HG03139 (cell line): ENCODE data around the gene NELL2.
"Not testable (repeated sequence)": the region's sequence is repeated elsewhere in the genome, so short reads cannot be mapped to it uniquely, and the experiment has no call there.

Source experiments
- ATAC-seq: cut with Tn5 transposase; IDR thresholded peaks from one replicate; pipeline ENCODE4 v1.9.1; 2021; ENCODE audit not compliant: unreplicated experiment

NELL2 gene

DNA sequence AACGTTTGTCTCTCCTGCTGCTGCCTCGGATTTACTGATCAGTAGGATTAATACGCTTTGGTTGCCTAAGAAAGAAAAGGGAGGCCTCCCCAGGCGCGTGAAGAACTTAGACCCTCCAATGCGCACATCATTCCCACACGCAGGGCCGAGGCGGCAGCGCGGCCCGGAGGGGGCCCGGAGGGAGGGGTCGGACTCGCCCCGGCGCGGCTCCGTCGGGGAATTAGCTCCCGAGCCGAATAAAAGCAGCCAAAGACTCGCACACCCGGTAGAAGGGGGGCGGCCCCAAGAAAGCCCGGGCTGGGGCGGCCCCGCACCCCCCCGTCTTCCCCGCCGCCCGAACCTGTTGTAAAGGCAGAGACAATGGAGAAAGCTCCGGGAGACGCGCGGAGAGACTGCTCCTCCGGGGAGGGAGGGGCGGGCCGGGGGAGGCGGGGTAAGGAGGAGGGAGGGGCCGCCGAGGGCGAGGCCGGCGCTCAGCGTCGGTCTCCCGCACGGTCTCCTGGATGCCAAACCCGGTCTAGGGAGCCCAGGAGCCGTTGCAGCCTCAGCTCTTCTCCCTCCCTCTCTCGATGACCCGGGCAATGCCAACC lies at the start of gene NELL2:
Gene NELL2, minus strand, starts transcription at position 362 of the 590 bp plus-strand sequence. CDS start 446 bp downstream, outside the sequence.
- ATAC-seq = peak; percentile 66

- ATAC-seq = no peak
These were observed 45.6 kb upstream of the NELL2 start for GRCh38 chr12:44921736-44922135.

DNA sequence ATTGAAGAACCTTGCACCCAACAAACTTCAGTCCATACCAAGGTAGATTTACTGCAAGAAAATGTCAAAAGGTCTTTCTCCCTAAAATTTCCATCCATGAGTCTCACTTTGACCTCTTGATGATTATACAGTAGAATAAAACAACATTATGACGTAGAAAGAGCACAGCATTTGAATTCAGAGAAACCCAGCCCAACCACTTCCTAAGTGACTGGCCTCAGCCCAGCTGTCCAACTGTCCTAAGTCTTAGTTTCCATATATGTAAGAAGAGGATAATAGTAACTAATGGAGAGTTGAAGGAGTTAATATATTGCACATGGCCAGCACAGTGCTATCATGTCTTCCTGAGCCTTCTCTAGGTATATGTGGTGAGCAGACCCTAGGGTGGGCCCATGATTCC lies 41.0 kb upstream of the NELL2 start:
- ATAC-seq = no peak

DNA sequence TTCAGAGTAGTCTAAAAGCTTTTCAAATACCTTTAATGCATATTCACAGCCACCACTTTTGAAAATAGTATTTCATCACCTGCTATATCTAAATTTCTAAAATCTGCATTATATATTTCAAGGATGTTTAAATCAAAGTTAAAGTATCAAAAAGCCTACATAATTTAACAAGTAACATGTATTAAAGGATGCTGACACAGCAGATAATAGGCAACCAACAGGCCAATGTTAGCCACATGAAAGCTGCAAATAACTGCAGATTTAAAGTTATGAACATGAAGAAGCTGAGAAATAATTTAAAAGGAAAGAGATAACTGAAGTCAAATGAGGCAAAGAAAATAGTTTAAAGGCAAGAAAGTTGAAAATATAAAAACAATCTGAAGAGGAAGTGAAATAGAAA lies 39.8 kb upstream of the NELL2 start:
- no peak for ATAC-seq

GRCh38 chr12:44904321-44904720 lies 28.2 kb upstream of the NELL2 start:
- ATAC-seq = no peak

DNA sequence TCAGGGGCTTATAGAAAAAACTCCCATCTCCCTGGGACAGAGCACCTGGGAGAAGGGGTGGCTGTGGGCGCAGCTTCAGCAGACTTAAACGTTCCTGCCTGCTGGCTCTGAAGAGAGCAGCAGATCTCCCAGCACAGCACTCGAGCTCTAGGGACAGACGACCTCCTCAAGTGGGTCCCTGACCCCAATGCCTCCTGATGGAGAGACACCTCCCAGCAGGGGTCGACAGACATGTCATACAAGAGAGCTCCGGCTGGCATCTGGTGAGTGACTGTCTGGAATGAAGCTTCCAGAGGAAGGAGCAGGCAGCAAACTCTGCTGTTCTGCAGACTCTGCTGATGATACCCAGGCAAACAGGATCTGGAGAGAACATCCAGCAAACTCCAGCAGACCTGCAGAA lies 22.0 kb upstream of the NELL2 start:
- ATAC-seq = not testable (repeated sequence)

- ATAC-seq = no peak
These were observed 13.8 kb upstream of the NELL2 start for GRCh38 chr12:44889926-44890325.

- ATAC-seq = no peak
These were observed 13.0 kb upstream of the NELL2 start for GRCh38 chr12:44889162-44889561.

GRCh38 chr12:44885902-44886301 lies 9.8 kb upstream of the NELL2 start:
- ATAC-seq = no peak

DNA sequence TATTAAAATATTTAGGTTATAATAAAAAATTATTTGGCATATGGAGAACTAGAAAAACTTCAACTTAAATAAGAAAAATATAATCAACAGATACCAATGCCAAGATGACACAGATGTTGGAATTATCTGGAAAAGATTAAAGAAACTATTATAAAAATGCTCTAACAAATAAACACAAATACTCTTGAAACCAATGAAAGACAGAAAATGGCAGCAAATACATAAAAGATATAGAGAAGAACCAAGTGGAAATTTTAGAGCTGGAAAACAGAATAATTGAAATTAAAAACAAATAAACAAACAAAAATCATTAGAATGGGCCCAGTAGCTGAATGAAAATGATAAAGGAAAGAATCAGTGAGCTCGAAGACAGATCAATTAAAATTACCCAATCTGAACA lies 5.1 kb upstream of the NELL2 start:
- no peak for ATAC-seq

- no peak for ATAC-seq
These were observed 662 bp upstream of the NELL2 start for GRCh38 chr12:44876544-44877410.

DNA sequence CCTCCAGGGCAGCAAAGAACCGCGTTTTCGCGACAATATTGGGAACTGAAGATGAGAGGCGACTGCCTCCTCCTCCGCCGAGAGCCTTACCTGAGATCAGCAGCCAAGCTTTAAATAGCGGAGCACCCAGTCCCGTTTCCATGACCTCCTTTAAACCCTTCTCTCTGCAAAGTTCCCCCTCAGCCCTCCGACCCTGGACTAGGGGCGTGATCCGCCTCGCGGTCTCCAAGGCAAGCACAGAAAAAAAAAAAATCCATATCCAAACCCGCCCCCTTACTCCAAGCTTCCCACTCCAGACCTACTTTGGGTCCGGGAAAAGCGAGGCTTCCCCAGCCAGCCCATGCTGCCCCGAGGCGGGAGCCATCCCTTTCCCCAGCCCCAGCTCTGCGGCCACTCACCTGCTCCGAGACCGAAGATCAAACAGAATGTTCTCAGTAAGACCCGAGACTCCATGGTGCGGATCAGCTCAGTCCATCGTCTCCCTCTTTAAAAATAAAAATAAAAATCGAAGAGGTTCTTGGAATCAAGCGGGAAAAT lies 630 bp downstream of the NELL2 start:
- ATAC-seq = no peak

DNA sequence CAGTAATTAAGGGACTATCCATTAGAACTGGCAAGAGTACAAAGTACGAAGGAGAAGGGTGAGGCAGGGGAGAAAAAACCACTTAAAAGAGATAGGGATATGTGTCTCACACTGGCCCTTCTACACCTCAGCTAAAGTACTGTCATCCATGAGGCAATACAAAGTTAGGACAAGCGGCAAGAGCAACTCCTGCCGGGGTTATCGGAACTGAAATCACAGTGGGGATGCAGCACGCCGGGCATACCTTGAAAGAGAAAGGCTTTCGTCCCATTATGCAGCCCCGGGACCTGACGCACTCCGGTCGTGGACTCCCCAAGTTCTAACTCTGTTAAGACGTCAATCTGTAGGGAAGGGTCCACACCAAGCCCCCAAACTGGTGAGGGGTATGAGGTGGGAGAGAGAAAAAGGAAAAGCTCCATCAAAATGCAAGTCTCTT lies 1.1 kb downstream of the NELL2 start:
- ATAC-seq = no peak

- no peak for ATAC-seq
These were observed 2.2 kb downstream of the NELL2 start for GRCh38 chr12:44873898-44874297.

DNA sequence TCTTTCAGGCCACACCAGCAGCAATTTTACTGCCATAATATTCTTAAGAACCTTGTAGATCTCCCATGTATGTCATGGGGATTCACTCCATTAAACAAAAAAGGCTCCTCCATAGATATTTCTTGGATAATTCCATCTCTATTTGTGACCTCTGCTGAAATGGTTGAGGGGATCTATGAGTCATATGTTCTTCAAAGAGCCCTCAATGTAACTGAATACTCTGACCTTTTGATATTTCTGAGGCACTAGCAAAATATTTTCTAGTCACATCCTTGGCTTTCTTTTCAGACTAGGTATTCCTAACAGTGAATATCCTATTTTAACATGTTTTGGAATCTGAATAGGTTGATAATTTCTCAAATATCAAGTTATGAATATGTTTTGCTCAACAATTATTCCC lies 6.6 kb downstream of the NELL2 start:
- ATAC-seq = no peak

DNA sequence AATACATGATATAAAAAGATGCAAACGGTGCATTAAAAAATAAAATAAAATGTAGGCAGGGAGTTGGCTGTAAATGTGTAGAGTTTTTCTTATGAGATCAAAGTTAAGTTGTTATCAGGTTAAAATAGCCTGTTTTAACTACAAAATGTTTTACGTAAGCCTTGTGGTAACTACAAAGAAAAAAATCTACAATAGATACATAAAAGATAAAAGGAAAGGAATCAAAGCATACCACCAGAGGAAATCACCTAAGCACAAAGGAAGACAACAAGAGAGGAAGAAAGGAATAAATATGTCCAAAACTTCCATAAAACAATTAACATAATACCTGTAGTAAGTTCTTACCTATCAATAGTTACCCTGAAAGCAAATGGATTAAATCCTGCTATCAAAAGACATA lies 12.2 kb downstream of the NELL2 start:
- no peak for ATAC-seq

- no peak for ATAC-seq
These were observed 16.0 kb downstream of the NELL2 start for GRCh38 chr12:44859998-44860689.

- no peak for ATAC-seq
These were observed 17.8 kb downstream of the NELL2 start for GRCh38 chr12:44858226-44858855.

DNA sequence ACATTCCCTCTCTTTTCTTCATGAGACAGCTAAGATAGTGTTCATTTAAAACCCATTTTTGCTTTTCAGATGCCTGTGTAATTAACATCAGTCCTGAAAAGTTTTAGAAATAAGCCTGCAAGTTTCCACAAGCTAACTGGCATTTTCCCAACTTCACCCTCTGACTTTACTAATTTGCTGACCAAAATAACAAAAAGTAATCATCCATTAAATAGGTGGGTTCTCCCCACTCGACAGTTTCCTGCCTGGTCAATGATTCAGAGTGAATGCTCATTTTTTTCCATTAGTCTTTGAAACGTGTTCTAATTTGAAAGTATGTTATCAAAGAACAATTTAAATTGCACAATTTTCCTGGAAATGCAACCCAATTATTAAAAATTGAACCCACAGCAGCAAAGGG lies 23.6 kb downstream of the NELL2 start:
- ATAC-seq = no peak

GRCh38 chr12:44851586-44851985 lies 24.5 kb downstream of the NELL2 start:
- no peak for ATAC-seq

DNA sequence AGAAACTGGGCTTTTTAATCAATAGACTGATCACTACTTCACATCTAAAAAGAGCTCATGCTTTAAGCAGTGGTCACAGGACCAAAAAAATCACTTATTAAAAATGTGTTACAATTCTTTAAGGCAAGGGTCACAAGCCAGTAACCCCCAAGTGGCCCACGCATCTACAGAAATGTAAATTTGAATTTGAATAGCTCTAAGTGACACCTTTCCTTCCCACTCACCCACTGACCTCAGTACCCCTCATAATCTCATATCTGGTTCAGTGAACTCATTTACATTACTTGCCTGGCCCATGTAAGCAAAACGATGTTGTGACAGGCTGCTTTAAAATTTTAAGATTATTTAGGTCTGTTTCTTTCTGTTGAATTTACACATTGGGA lies 27.4 kb downstream of the NELL2 start:
- peak; percentile 42 for ATAC-seq
